ENCODE results near the gene CDH5.

The CDH5 gene

GRCh38 chr16:66426112-66427035, 59.9 kb downstream of the CDH5 start:
- no peak for DNase-seq (ENCODE audit: low read depth)
- no peak for TF ChIP-seq CTCF (IDR thresholded peaks at IDR 0.05; ENCODE audit: insufficient read depth, low read depth, low read length, missing control alignments)
- no peak overlapping the region for H3K4me3 ChIP-seq (ENCODE audit: low read depth, low read length)

GRCh38 chr16:66427036-66427860, 60.8 kb downstream of the CDH5 start, which contains the start of gene BEAN1:
BEAN1 (plus strand) TSS chr16:66427295; CDS start chr16:66437677, 10,382 bp downstream.
- no peak within 1 kb of the TSS for H3K4me3 ChIP-seq (ENCODE audit: low read depth, low read length)
- TF ChIP-seq CTCF (IDR thresholded peaks at IDR 0.05; ENCODE audit: insufficient read depth, low read depth, low read length, missing control alignments), result no peak
- no peak for DNase-seq (ENCODE audit: low read depth)

- no peak overlapping the region for H3K4me3 ChIP-seq (ENCODE audit: low read depth, low read length)
- no peak for DNase-seq (ENCODE audit: low read depth)
- no peak for TF ChIP-seq CTCF (IDR thresholded peaks at IDR 0.05; ENCODE audit: insufficient read depth, low read depth, low read length, missing control alignments)
Observed at GRCh38 chr16:66427871-66428681, 61.6 kb downstream of the CDH5 start.

GRCh38 chr16:66428682-66429251, 62.3 kb downstream of the CDH5 start:
- TF ChIP-seq CTCF (IDR thresholded peaks at IDR 0.05; ENCODE audit: insufficient read depth, low read depth, low read length, missing control alignments), result no peak
- DNase-seq (ENCODE audit: low read depth), result no peak
- H3K4me3 ChIP-seq (ENCODE audit: low read depth, low read length), result no peak overlapping the region

- no peak overlapping the region for H3K4me3 ChIP-seq (ENCODE audit: low read depth, low read length)
- no peak for TF ChIP-seq CTCF (IDR thresholded peaks at IDR 0.05; ENCODE audit: insufficient read depth, low read depth, low read length, missing control alignments)
- DNase-seq (ENCODE audit: low read depth), result no peak
Observed at GRCh38 chr16:66429290-66429962, 62.9 kb downstream of the CDH5 start.
